GM19372 (cell line): ENCODE measurements around the gene FMOD.
"Not testable (repeated sequence)": the region's sequence is repeated elsewhere in the genome, so short reads cannot be mapped to it uniquely, and the experiment has no call there.

ENCODE experiments used
- ATAC-seq: cut with Tn5 transposase; IDR thresholded peaks from one replicate; pipeline ENCODE4 v1.9.1; 2021; ENCODE audit warnings: mild to moderate bottlenecking, low read depth, moderate library complexity; ENCODE audit not compliant: unreplicated experiment

FMOD gene

GRCh38 chr1:203307641-203308126, 43.2 kb downstream of the FMOD start:
- ATAC-seq: no peak

- ATAC-seq: no peak
Measured at GRCh38 chr1:203306965-203307541, 43.9 kb downstream of the FMOD start.

GRCh38 chr1:203306089-203306964, 44.6 kb downstream of the FMOD start:
- ATAC-seq: no peak

GRCh38 chr1:203305809-203306088, 45.2 kb downstream of the FMOD start:
- ATAC-seq: no peak

- peak; percentile 75 for ATAC-seq
Measured at GRCh38 chr1:203304919-203305808, 45.8 kb downstream of the FMOD start, which contains the start of gene BTG2. Gene BTG2, plus strand, starts transcription at chr1:203305519. Its CDS starts 88 bp downstream, at chr1:203305607.

- no peak for ATAC-seq
Measured at GRCh38 chr1:203304391-203304918, 46.5 kb downstream of the FMOD start.

GRCh38 chr1:203302894-203303293, 48.0 kb downstream of the FMOD start:
- ATAC-seq: no peak

GRCh38 chr1:203302456-203302855, 48.5 kb downstream of the FMOD start:
- no peak for ATAC-seq

GRCh38 chr1:203301331-203301668, 49.6 kb downstream of the FMOD start:
- ATAC-seq: no peak

GRCh38 chr1:203300441-203301330, 50.2 kb downstream of the FMOD start:
- ATAC-seq: no peak

- ATAC-seq: not testable (repeated sequence)
Measured at GRCh38 chr1:203299719-203300429, 51.0 kb downstream of the FMOD start.

- ATAC-seq: no peak
Measured at GRCh38 chr1:203299169-203299568, 51.8 kb downstream of the FMOD start.

GRCh38 chr1:203296460-203297073, 54.4 kb downstream of the FMOD start:
- ATAC-seq: no peak

- no peak for ATAC-seq
Measured at GRCh38 chr1:203295796-203296195, 55.1 kb downstream of the FMOD start.

GRCh38 chr1:203291201-203292096, 59.5 kb downstream of the FMOD start:
- ATAC-seq: no peak
